Common myeloid progenitor, CD34-positive (primary cell): ENCODE measurements around the gene COG1.
A peak's percentile ranks its signal among the peaks of the same experiment; 100 is the strongest.

Experiments
- CTCF ChIA-PET: fragments of 350-600 bp; sonication (Branson Sonifier 250); formaldehyde crosslinking; loops from one replicate; lab custom pipeline; 2021; ENCODE audit warnings: antibody characterized with exemption; lab: Charles Lee
- POLR2A ChIA-PET: fragments of 350-600 bp; sonication (Branson Sonifier 250); formaldehyde crosslinking; loops from one replicate; lab custom pipeline; 2021; ENCODE audit warnings: antibody characterized with exemption; lab: Charles Lee
- DNase-seq, 3 donors: peaks; one replicate each; pipeline versions ENCODE4 v3.0.0 to v3.0.0-alpha.2; 2013
- H3K27ac ChIP-seq, 2 experiments: 1 replicate in 1 of 2; 2 replicates in 1 of 2; pipeline ENCODE4 v1.7.0; 2013; ENCODE audit warnings: inconsistent platforms in 2 of 2, low read length in 2 of 2, mild to moderate bottlenecking in 2 of 2, low read depth in 1 of 2, moderate library complexity in 1 of 2; ENCODE audit not compliant: severe bottlenecking in 2 of 2, insufficient read depth in 1 of 2, poor library complexity in 1 of 2
- H3K27me3 ChIP-seq, 5 experiments: replicated peaks in 2 of 5; 1 replicate in 3 of 5; 2 replicates in 2 of 5; pipeline versions ENCODE4 v1.6.1 to v1.7.0; 2013; ENCODE audit warnings: low read length in 4 of 5, mild to moderate bottlenecking in 2 of 5, moderate library complexity in 2 of 5, inconsistent platforms in 1 of 5; ENCODE audit not compliant: insufficient read depth in 5 of 5, control insufficient read depth in 4 of 5
- H3K36me3 ChIP-seq, 4 experiments: 1 replicate in 2 of 4; 2 replicates in 2 of 4; pipeline versions ENCODE4 v1.6.1 to v1.7.0; 2013; ENCODE audit warnings: low read length in 3 of 4, control low read depth in 1 of 4, mild to moderate bottlenecking in 1 of 4; ENCODE audit not compliant: control insufficient read depth in 4 of 4, insufficient read depth in 4 of 4
- H3K4me1 ChIP-seq, 4 experiments: 1 replicate in 3 of 4; 2 replicates in 1 of 4; pipeline versions ENCODE4 v1.6.1 to v1.7.1; 2013; ENCODE audit warnings: low read length in 3 of 4, mild to moderate bottlenecking in 3 of 4, control low read depth in 1 of 4, inconsistent platforms in 1 of 4, moderate library complexity in 1 of 4; ENCODE audit not compliant: control insufficient read depth in 4 of 4, insufficient read depth in 4 of 4; ENCODE audit errors: control extremely low read depth in 1 of 4
- H3K4me3 ChIP-seq, 7 experiments: 1 replicate in 4 of 7; 2 replicates in 3 of 7; pipeline versions ENCODE4 v1.5.1 to v1.7.0; 2013; ENCODE audit warnings: mild to moderate bottlenecking in 7 of 7, low read length in 6 of 7, moderate library complexity in 6 of 7, inconsistent platforms in 2 of 7, low read depth in 2 of 7, control low read depth in 1 of 7; ENCODE audit not compliant: insufficient read depth in 4 of 7, control insufficient read depth in 1 of 7; ENCODE audit errors: extremely low read depth in 1 of 7
- H3K9me3 ChIP-seq, 5 experiments: 1 replicate in 4 of 5; 2 replicates in 1 of 5; pipeline versions ENCODE4 v1.6.1 to v1.7.1; 2013; ENCODE audit warnings: low read length in 4 of 5, mild to moderate bottlenecking in 2 of 5, inconsistent platforms in 1 of 5, low read depth in 1 of 5, moderate library complexity in 1 of 5; ENCODE audit not compliant: control insufficient read depth in 4 of 5, insufficient read depth in 2 of 5; ENCODE audit errors: control extremely low read depth in 1 of 5
- WGBS: methylation state at CpG from one replicate; pipeline ENCODE4 v1.1.5; 2013; ENCODE audit not compliant: insufficient coverage; 5-methylcytosine and 5-hydroxymethylcytosine counted together

The COG1 gene

DNA sequence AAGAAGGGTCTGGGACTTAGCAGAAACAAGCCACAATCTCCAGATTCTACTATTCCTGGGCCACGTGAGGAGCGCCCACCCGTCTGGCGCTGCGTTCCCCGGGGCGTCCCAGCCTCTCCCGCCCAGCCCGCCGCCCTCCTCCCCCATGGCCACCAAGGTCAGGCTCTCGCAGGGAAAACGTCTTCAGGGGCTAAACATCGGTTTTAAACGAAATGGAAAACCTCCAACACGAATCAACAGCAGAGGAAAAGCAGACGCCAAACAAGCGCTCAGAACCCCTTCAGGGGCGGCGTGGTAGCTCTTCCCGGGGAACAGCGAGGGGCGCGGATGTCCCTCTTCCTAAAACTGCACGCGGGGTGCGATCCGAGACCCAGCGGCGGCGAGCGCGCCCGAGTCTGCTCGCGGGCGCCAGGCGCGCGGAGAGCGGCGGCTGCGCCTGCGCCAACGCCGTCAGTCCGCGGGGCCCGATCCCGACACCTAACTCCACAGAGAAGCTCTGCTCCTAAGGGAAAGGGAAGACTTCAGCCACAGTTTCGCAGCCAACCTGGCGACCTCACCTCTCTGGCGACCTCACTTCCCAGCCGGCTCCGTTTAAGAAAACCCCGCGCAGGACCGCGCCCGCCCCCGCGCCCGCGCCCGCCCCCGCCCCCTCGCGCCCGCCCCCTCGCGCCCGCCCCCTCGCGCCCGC is 505 bp upstream of the COG1 start:
- Histone ChIP-seq H3K27ac (peak overlapping the region; percentile 33 to 81), H3K9me3 (no peaks in the 10 kb centered on the region), H3K4me1 (peaks cover 0 to 25% (median 16%) of the 10 kb centered on the region in 4 experiments), H3K27me3 (no peaks in the 10 kb centered on the region), H3K4me3 (peak overlapping the region; percentile 69 to 96 (median 87)), H3K36me3 (peaks cover 5 to 19% (median 12%) of the 10 kb centered on the region in 4 experiments)
- CTCF ChIA-PET, result interaction anchor here (0.7 to 2.1 kb wide), 14 partner anchors 9 to 636 kb away, joined by 3 to 9 read pairs (median 4); a partner anchor contains a TSS
- 0% methylated on average over 35 of the region's 74 CpGs for WGBS
- POLR2A ChIA-PET, result no interaction called here
- peak; percentile 67 to 76 (median 72) for DNase-seq

DNA sequence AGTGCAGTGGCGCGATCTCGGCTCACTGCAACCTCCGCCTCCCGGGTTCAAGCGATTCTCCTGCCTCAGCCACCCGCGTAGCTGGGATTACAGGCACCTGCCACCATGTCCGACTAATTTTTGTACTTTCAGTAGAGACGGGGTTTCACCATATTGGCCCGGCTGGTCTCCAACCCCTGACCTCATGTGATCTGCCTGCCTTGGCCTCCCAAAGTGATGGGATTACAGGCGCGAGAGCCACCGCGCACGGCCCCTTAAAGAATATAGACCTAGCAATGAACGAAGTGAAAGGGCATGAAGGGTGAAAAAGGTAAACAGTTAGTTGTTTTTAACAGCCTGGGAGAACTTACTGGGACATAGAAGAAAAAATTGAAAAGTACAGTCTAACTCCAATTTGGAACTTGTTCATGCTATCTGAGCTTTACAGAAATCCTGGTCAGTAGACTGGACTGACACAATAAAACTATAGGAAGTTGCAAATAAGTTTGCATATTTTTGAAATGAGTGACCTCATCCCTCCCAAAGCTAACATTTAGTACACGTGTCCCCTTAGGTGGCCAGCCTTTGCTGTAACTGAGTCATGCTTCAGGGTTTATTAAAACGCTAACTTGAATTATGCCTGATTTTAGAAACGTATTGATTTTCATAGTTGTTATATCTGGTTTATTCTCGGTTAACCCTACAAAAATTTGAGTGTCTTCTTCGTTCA is 1.8 kb downstream of the COG1 start:
- Histone ChIP-seq H3K9me3 (no peaks in the 10 kb centered on the region), H3K4me3 (no peak overlapping the region), H3K27ac (no peak overlapping the region), H3K4me1 (peaks cover 0 to 22% (median 16%) of the 10 kb centered on the region in 4 experiments), H3K36me3 (peaks cover 15 to 43% (median 34%) of the 10 kb centered on the region in 4 experiments), H3K27me3 (no peaks in the 10 kb centered on the region)
- WGBS, result 95% methylated on average over 16 of the region's 22 CpGs
- no peak for DNase-seq
- ChIA-PET CTCF (interaction anchor here (1.0 to 2.3 kb wide), 4 partner anchors 9 to 470 kb away, joined by 3 to 7 read pairs (median 6); a partner anchor contains a TSS), POLR2A (no interaction called here)

DNA sequence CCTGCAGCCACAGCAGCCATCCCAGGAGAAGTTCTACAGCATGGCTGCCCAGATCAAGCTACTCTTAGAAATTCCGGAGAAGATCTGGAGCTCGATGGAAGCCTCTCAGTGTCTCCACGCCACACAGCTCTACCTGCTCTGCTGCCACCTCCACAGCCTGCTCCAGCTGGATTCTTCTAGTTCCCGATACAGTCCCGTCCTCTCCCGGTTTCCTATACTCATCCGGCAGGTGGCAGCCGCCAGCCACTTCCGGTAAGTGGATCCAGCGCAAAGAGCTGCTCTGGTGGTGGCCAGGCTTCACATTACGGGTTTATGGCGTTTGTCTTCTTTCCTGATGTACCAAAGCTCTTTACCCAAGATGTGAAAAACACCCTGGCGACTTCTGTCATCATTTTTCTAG is 3.6 kb downstream of the COG1 start:
- no peak overlapping the region for H3K27ac ChIP-seq
- H3K4me1 ChIP-seq, result peaks cover 0 to 15% (median 12%) of the 10 kb centered on the region in 4 experiments
- WGBS, result 98% methylated on average over 13 of the region's 13 CpGs
- no peaks in the 10 kb centered on the region for H3K9me3 ChIP-seq
- no peak for DNase-seq
- H3K27me3 ChIP-seq, result no peaks in the 10 kb centered on the region
- H3K4me3 ChIP-seq, result no peak overlapping the region
- H3K36me3 ChIP-seq, result peaks cover 19 to 61% (median 50%) of the 10 kb centered on the region in 4 experiments
- ChIA-PET POLR2A (no interaction called here), CTCF (interaction anchor here (0.8 to 2.5 kb wide), 6 partner anchors 11 to 470 kb away, joined by 3 to 10 read pairs (median 3); no protein-coding TSS in a partner anchor)

- ChIA-PET POLR2A (no interaction called here), CTCF (interaction anchor here (0.9 to 2.5 kb wide), 4 partner anchors 11 to 470 kb away, joined by 3 to 10 read pairs (median 3); no protein-coding TSS in a partner anchor)
- H3K27me3 ChIP-seq, result no peaks in the 10 kb centered on the region
- peaks cover 22 to 64% (median 54%) of the 10 kb centered on the region in 4 experiments for H3K36me3 ChIP-seq
- DNase-seq, result no peak
- no peak overlapping the region for H3K4me3 ChIP-seq
- no peaks in the 10 kb centered on the region for H3K9me3 ChIP-seq
- H3K4me1 ChIP-seq, result peaks cover 0 to 9% (median 6%) of the 10 kb centered on the region in 4 experiments
- H3K27ac ChIP-seq, result no peak overlapping the region
- 90% methylated on average over 5 of the region's 5 CpGs for WGBS
Observed at GRCh38 chr17:73197161-73197560, 4.3 kb downstream of the COG1 start.

DNA sequence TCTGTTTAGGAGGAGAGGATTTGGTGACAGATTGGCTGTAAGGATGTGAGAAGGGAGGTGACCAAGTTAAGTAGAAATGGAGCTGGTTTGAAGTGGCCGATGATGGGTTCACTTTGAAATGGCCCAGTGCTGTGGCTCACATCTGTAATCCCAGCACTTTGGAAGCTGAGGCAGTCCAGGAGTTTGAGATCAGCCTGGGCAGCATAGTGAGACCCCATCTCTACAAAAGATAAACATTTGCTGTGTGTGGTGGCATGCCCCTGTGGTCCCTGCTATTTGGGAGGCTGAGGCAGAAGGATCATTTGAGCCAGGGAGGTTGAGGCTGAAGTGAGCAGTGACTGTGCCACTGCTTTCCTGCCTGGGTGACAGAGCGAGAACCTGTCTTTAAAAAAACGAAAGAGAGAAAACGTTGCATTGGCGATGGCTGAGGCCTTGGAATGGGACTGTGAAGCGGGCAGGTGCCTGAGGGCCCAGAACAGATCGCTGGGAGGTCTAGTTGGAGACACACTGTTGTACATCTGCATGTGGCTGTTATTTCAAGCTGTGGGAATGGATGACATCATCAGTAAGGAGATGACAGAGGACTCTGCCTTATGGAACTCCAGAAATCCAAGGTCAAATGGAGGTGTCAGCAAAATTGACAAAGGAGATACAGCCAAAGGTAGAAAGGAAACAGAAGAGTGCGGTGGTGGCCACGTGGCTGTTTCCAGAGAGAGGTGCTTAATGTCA is 5.5 kb downstream of the COG1 start:
- ChIA-PET POLR2A (no interaction called here), CTCF (interaction anchor here (0.9 to 2.5 kb wide), 2 partner anchors 9 to 58 kb away, joined by 3 to 10 read pairs; no protein-coding TSS in a partner anchor)
- 99% methylated on average over 6 of the region's 9 CpGs for WGBS

DNA sequence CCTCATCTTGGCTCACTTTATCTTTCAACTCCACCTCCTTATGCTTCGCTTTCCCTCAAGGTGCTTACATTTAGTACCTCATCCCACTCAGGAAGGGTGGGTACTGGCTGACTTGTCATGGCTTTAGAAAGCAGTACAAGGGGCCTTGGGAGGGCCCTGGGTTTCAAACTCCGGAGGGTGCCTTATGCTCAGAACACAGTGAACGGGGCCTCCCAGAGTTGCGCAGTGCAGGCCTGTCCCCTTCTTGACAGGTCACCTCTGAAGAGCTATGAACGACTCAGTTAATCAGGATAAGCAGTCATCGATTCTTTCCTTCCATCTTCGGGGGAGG is 6.0 kb downstream of the COG1 start:
- Histone ChIP-seq H3K4me1 (peaks cover 11 to 19% (median 16%) of the 10 kb centered on the region in 4 experiments), H3K9me3 (no peaks in the 10 kb centered on the region), H3K27me3 (no peaks in the 10 kb centered on the region), H3K27ac (no peak overlapping the region), H3K36me3 (peaks cover 26 to 79% (median 60%) of the 10 kb centered on the region in 4 experiments), H3K4me3 (no peak overlapping the region)
- ChIA-PET POLR2A (no interaction called here), CTCF (interaction anchor here (2.5 kb wide), 1 partner anchor 9 kb away, joined by 10 read pairs; no protein-coding TSS in a partner anchor)
- no peak for DNase-seq
- 96% methylated on average over 6 of the region's 7 CpGs for WGBS

More for the DNA sequence above, 5.5 kb downstream of the COG1 start:
- Histone ChIP-seq H3K4me1 (peaks cover 7 to 19% (median 16%) of the 10 kb centered on the region in 4 experiments), H3K9me3 (no peaks in the 10 kb centered on the region), H3K27ac (no peak overlapping the region), H3K4me3 (no peak overlapping the region), H3K27me3 (no peaks in the 10 kb centered on the region), H3K36me3 (peaks cover 26 to 75% (median 60%) of the 10 kb centered on the region in 4 experiments)
- DNase-seq, result no peak
